ENCODE measurements around the gene ARSI.

DNA sequence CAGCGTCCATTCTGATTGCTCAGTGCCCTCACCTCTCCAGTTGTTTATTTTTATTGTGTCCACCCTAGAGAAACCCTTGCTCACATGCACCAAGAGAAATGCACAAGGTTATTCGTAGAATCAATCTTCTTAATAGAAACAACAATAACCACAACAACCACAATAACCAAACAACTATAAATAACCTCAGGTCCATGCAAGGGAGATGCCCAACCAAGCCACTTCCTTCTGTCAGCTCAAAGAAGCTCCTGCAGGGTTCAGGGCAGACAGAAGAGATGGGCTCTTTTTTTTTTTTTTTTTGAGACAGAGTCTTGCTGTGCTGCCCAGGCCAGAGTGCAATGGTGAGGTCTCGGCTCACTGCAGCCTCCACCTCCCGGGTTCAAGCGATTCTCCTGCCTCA is 39.9 kb upstream of the ARSI start:
- TF ChIP-seq SP1 (IDR thresholded peaks at IDR 0.05): no peak
- TF ChIP-seq, protein P1, sequence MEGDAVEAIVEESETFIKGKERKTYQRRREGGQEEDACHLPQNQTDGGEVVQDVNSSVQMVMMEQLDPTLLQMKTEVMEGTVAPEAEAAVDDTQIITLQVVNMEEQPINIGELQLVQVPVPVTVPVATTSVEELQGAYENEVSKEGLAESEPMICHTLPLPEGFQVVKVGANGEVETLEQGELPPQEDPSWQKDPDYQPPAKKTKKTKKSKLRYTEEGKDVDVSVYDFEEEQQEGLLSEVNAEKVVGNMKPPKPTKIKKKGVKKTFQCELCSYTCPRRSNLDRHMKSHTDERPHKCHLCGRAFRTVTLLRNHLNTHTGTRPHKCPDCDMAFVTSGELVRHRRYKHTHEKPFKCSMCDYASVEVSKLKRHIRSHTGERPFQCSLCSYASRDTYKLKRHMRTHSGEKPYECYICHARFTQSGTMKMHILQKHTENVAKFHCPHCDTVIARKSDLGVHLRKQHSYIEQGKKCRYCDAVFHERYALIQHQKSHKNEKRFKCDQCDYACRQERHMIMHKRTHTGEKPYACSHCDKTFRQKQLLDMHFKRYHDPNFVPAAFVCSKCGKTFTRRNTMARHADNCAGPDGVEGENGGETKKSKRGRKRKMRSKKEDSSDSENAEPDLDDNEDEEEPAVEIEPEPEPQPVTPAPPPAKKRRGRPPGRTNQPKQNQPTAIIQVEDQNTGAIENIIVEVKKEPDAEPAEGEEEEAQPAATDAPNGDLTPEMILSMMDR (IDR thresholded peaks at IDR 0.05; ENCODE audit: low read depth, low read length, missing input control): no peak
- no peak for TF ChIP-seq REST (IDR thresholded peaks at IDR 0.05)
- no peak for TF ChIP-seq FOXA2 (IDR thresholded peaks at IDR 0.05)
- no peak for TF ChIP-seq EGR1 (IDR thresholded peaks at IDR 0.05; ENCODE audit: low read depth in 2 of 2)
- no peak for TF ChIP-seq TAF1 (conservative IDR thresholded peaks at IDR 0.05)
- TF ChIP-seq YY1 (IDR thresholded peaks at IDR 0.05): no peak
- TF ChIP-seq FOXA1 (IDR thresholded peaks at IDR 0.05): no peak
- TF ChIP-seq RAD21 (IDR thresholded peaks at IDR 0.05): no peak
- TF ChIP-seq GABPA (IDR thresholded peaks at IDR 0.05 in 1 of 2, conservative IDR thresholded peaks at IDR 0.05 in 1 of 2): no peak
- no peak for TF ChIP-seq JUND (IDR thresholded peaks at IDR 0.05)

Measured in liver (tissue), 3 donors.